Left colon (tissue), 2 donors: ENCODE measurements around the gene MGP. TPM values are rescaled to one million over a fixed set of nuclear protein-coding genes. Genes with fewer than 3 reads are reported as not detected.

ENCODE experiments used
- ATAC-seq: fragments of 200-7000 bp; cut with Tn5 transposase; one replicate; pipeline ENCODE4 v1.9.1; 2020; ENCODE audit warnings: mild to moderate bottlenecking, moderate library complexity
- DNase-seq, 2 donors: peaks; one replicate each; pipeline ENCODE4 v3.0.0-alpha.2; 2020
- intact Hi-C, 2 donors: fragments of 100-400 bp; cut with DNase I in 1 of 2; cut with micrococcal nuclease in 1 of 2; formaldehyde crosslinking; loops; one replicate each; pipeline versions ENCODE4 v1.11.2 to v1.14.0; 2022; cut with DNase I, micrococcal nuclease
- total RNA-seq, 2 donors: library from RNA; stranded (reverse); fragmentation: NEBNext Ultra II Directional; extraction: Animal tissue kit (Norgen Biotek cat#: 25700); gene quantifications; one replicate each; pipeline ENCODE4 v1.2.1, GENCODE V29; 2021
- donor health status: DM: no; HTN: no; CAD: no.
- donor health status: DM: yes; HTN: yes; CAD: no.

The MGP gene
- total RNA-seq, 2 donors from 2014 or later = 77.0 to 248 TPM

DNA sequence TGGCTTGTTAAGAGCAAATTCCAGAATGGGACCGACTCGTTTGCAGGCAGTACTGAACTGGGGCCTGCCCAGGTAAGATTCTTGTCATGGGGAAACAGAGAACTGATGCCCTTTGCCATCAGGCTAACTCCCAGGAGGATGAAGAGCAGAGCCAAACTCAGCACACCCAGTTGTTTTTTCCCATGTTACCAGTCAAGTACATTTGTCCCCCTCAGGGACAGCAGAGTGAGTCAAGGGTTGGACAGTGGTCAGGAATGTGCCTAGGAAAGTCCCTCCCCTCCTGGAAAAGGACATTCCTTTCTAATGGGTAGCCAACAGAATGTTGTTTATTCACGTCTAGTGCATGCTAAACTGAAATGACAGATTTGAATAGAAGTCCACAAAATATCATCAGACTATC lies 43.9 kb downstream of the MGP start:
- peak; percentile 8 for ATAC-seq
- intact Hi-C loops = loop anchor here in 1 of 2 donors (10.0 kb wide), 1 partner anchor 153 kb away; no protein-coding TSS in a partner anchor
- no peak for DNase-seq

DNA sequence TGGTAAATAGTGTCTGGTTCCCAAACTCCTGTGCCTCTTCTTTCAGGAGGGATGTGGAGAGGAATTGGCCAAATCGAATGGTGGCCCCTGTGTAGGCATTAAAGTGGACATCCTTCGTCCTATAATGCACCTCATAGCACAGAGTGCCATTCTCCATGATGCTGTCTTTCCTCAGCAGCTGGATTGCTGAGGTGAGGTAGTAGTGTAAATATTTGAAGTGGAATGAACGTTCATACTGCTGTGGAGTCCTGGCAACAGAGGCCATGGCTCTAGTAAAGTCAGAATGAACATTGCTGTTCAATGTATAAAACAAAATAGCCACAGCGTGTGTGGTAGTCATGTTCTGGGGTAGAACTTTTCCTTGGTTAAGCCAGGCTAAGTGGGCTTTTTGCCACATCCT lies 45.0 kb downstream of the MGP start:
- intact Hi-C loops = loop anchor here in 1 of 2 donors (10.0 kb wide), 1 partner anchor 154 kb away; no protein-coding TSS in a partner anchor
- DNase-seq (no peak), ATAC-seq (peak; percentile 81)

DNA sequence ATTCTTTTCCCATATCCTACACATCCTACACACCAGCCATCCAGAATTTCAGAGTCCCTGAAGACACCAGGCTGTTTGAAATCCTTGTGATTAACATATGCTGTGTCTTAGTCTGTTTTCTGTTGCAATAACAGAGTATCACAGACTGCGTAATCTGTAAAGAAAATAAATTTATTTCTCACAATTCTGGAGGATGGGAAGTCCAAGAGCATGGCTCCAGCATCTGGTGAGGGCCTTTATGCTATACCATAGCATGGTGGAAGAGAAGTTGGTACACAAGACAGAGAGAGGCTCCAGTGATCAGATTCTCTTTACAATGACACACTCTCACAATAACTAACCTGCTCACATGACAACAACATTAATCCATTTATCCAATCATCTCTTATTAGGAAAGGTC lies 46.4 kb downstream of the MGP start:
- DNase-seq (no peak), ATAC-seq (no peak)
- intact Hi-C loops = no loop called here

DNA sequence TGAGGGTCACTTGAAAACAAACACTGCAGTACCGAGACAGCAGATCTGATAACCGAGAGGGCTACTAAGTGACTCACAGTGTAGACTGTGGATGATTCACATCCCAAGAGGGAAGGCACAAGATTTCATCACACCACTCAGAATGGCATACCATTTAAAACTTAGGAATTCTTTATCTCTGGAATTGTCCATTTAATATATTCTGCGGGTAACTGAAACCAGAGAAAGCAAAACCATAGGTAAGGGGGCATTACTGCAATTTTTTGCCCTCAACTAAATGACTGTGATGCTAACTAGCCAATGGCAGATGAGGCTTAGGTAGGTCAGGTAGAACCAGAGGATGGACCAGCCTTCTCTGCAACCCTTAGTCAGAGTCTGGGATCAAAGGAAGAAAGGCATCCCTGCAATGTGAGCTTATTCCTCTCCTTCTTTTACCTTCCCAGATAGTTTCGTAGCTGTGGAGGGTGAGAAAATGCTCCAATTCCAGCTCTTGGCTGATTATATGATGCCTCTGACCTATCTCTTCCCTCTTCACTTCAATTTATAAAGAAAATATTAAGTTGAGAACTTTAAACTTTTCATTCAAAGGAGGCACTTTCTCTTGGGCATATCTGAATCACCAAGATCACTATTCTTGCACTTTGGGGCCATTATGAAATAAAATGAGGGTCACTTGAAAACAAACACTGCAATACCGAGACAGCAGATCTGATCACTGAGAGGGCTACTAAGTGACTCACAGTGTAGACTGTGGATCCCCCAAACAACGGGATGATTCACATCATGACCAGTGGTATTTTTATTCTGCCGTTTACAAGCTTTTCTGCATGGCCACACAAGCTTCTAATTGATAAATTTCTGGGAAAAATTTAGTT lies 49.1 kb downstream of the MGP start:
- intact Hi-C loops = no loop called here
- DNase-seq (no peak), ATAC-seq (no peak)

DNA sequence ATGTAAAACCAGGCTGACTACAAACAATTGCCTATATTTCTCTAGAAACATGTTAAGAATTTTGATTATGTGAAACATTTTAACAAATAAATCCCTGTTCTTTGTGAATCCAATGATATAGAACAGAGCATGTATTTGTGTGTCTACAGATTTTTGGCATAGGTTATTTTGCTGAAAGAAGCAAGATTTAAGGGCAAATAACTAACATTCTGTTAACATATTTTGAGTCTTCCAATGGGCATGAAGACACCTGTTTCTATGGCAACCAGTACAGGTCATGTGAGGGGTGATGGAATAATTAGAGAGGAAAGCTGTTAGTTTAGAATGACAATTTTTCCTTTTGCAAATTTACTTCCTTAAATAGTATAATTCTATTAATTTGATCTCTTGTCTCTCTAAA lies 51.1 kb downstream of the MGP start:
- ATAC-seq (no peak), DNase-seq (no peak)
- intact Hi-C loops = no loop called here

DNA sequence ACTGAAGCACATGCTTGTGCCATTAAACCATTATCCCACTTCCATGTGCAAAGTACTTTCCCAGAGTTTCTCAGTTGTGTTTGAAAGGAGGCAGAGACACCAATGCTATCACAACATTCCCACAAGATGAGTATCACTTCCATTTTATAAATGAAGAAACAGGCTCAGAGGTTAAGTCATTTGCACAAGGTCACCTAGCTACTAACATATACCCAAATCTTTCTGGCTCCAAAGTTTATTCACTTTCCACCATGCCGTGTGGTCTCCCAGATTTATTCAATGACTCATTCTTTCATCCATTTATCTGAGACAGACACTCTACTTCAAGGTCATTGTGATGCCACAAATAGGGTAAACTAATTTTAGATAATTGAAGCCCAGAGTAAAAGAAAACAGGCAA lies 51.7 kb downstream of the MGP start:
- intact Hi-C loops = no loop called here
- ATAC-seq = no peak
- no peak for DNase-seq

DNA sequence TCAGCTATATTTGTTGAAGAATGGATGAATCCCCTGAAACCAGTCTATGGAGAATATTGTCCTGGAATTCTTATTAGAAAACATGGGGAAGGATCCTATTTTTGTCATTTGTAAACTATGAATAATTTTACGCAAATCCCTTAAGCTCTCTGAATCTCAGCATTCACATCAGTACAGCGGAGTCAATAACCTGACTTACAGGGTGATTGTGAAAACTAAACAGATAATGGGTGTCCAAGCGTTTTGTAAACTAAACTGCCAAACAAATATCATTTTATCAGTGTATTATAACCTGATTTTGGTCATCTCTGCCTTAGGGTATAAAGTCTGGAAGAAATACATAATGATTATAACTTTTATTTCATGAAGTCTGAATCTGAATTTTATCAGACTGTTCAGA lies 52.3 kb downstream of the MGP start:
- no peak for DNase-seq
- intact Hi-C loops = no loop called here
- no peak for ATAC-seq

Other genes with a start within 250 kb of the MGP start
- 10 to 100 TPM; 75.0 to 82.8 TPM for gene GUCY2C, start 189.3 kb downstream of the MGP start, total RNA-seq
- 10 to 100 TPM; 38.0 to 44.1 TPM for gene WBP11, start 82.4 kb downstream of the MGP start, total RNA-seq
- gene C12orf60, start 82.2 kb downstream of the MGP start, total RNA-seq = under 1 TPM; 0.31 to 0.89 TPM
- gene SMCO3, start 71.7 kb downstream of the MGP start, total RNA-seq = not detected
- gene ART4, start 42.3 kb downstream of the MGP start, total RNA-seq = under 1 TPM; 0.20 to 0.21 TPM
- gene ERP27, start 52.7 kb upstream of the MGP start, total RNA-seq = 1 to 10 TPM; 1.0 to 3.3 TPM
- 10 to 100 TPM; 23.5 to 38.5 TPM for gene ARHGDIB, start 75.7 kb upstream of the MGP start, total RNA-seq
- not detected for gene PDE6H, start 87.2 kb upstream of the MGP start, total RNA-seq